ENCODE data around the gene OR4B1. TPM values are rescaled to one million over a fixed set of nuclear protein-coding genes. Genes with fewer than 3 reads are reported as not detected.

The OR4B1 gene, protein sequence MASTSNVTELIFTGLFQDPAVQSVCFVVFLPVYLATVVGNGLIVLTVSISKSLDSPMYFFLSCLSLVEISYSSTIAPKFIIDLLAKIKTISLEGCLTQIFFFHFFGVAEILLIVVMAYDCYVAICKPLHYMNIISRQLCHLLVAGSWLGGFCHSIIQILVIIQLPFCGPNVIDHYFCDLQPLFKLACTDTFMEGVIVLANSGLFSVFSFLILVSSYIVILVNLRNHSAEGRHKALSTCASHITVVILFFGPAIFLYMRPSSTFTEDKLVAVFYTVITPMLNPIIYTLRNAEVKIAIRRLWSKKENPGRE
- not detected for total RNA-seq
- polyA plus RNA-seq = not detected
- total RNA-seq = not detected

DNA sequence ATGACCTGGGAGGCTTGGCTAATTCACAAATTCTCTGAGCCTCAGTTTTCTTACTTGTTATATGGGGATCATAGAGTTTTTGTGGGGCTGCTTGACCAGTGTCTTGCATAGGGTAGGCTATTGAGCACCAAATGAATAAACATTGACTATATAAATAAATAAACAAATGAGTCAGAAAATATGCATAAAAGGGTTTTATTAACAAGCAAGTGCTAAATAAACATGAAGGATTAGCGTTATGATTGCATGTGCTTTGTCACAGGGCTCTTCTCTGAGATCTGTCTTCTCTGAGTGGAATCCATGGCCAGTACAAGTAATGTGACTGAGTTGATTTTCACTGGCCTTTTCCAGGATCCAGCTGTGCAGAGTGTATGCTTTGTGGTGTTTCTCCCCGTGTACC lies at the start of gene OR4B1:
TSS of gene OR4B1 (plus strand) at position 301 of the 400 bp plus-strand sequence. CDS start at position 301, 0 bp downstream.
- H3K36me3 ChIP-seq (ENCODE audit: control insufficient read depth in 2 of 3, insufficient read depth in 3 of 3, low read length in 3 of 3) = no peaks in the 10 kb centered on the region
- H3K27ac Mint-ChIP-seq = no peak within 1 kb of the TSS
- peaks cover 0 to 16% (median 7%) of the 10 kb centered on the region in 5 donors for H3K27me3 Mint-ChIP-seq
- H3K9me3 ChIP-seq (ENCODE audit: control insufficient read depth in 2 of 3, low read length in 3 of 3) = no peaks in the 10 kb centered on the region
- no peaks in the 10 kb centered on the region for H3K27me3 ChIP-seq (ENCODE audit: control insufficient read depth in 2 of 2, insufficient read depth in 2 of 2, low read length in 2 of 2)
- DNase-seq = no peak
- H3K4me3 Mint-ChIP-seq = no peak within 1 kb of the TSS
- CTCF ChIA-PET = no interaction called here
- intact Hi-C loops (cut with micrococcal nuclease) = no loop called here
- peaks cover 0 to 2% (median 0%) of the 10 kb centered on the region in 11 donors for H3K9me3 Mint-ChIP-seq
- H3K36me3 Mint-ChIP-seq = peaks cover 0 to 3% (median 0%) of the 10 kb centered on the region in 5 donors
- no peak for ATAC-seq
- no peak within 1 kb of the TSS for H3K27ac ChIP-seq (ENCODE audit: low read depth, low read length)
- no peaks in the 10 kb centered on the region for H3K4me1 ChIP-seq (ENCODE audit: control insufficient read depth in 2 of 2, insufficient read depth in 2 of 2, low read length in 2 of 2)
- no peak within 1 kb of the TSS for H3K4me3 ChIP-seq (ENCODE audit: low read length)
- POLR2A ChIA-PET = no interaction called here
- H3K4me1 Mint-ChIP-seq = peaks cover 0 to 3% (median 0%) of the 10 kb centered on the region in 7 donors

DNA sequence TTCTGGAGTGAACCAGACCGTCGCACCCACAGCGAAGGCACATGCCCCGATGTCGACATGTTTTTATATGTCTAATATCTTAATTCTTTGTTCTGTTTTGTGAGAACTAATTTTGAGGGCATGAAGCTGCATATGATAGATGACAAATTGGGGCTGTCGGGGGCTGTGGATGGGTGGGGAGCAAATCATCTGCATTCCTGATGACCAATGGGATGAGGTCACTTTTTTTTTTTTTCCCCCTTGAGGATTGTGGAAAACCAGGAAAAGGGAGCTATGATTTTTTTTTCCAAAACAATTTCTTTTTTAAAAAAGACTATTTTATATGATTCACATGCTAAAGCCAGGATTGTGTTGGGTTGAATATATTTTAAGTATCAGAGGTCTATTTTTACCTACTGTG lies 49.2 kb upstream of the OR4B1 start:
- intact Hi-C loops (cut with micrococcal nuclease) = no loop called here
- ChIA-PET CTCF (no interaction called here), POLR2A (no interaction called here)
- H3K27ac Mint-ChIP-seq = peak overlapping the region in 2 of 9 donors; percentile 33 to 48
- Histone ChIP-seq H3K36me3 (ENCODE audit: control insufficient read depth in 2 of 3, insufficient read depth in 3 of 3, low read length in 3 of 3) (peaks cover 0 to 57% (median 11%) of the 10 kb centered on the region in 3 experiments), H3K9me3 (ENCODE audit: control insufficient read depth in 2 of 3, low read length in 3 of 3) (no peaks in the 10 kb centered on the region), H3K4me1 (ENCODE audit: control insufficient read depth in 2 of 2, insufficient read depth in 2 of 2, low read length in 2 of 2) (peaks cover 0 to 4% of the 10 kb centered on the region in 2 donors), H3K4me3 (ENCODE audit: low read length) (no peak overlapping the region), H3K27me3 (ENCODE audit: control insufficient read depth in 2 of 2, insufficient read depth in 2 of 2, low read length in 2 of 2) (no peaks in the 10 kb centered on the region), H3K27ac (ENCODE audit: low read depth, low read length) (no peak overlapping the region)
- DNase-seq (no peak), ATAC-seq (no peak)
- peaks cover 4 to 54% (median 37%) of the 10 kb centered on the region in 5 donors for H3K36me3 Mint-ChIP-seq
- H3K27me3 Mint-ChIP-seq = no peaks in the 10 kb centered on the region
- peaks cover 0 to 2% (median 0%) of the 10 kb centered on the region in 11 donors for H3K9me3 Mint-ChIP-seq
- peaks cover 16 to 28% (median 26%) of the 10 kb centered on the region in 7 donors for H3K4me1 Mint-ChIP-seq
- no peak overlapping the region for H3K4me3 Mint-ChIP-seq

DNA sequence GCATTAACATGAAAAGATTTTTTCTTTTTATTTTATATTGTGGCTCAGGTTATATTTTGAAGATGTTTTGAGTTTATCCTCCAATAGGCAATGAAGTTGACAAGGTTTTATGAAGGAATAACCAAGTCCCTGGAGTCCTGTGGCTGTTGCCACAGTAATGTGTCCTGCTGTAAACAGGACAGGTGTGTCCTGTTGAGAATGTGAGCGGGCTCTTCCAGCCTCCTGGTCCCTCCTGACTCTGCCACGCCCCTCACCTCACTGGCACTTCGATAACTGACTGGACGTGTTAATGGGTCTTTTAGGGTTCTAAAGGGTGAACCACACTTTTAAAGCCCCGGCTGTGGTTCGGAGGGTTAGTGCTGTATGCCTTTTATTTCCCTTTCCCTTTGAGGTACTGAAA lies 47.8 kb upstream of the OR4B1 start:
- Histone ChIP-seq H3K27ac (ENCODE audit: low read depth, low read length) (no peak overlapping the region), H3K36me3 (ENCODE audit: control insufficient read depth in 2 of 3, insufficient read depth in 3 of 3, low read length in 3 of 3) (peaks cover 0 to 42% (median 6%) of the 10 kb centered on the region in 3 experiments), H3K4me3 (ENCODE audit: low read length) (no peak overlapping the region), H3K9me3 (ENCODE audit: control insufficient read depth in 2 of 3, low read length in 3 of 3) (no peaks in the 10 kb centered on the region), H3K27me3 (ENCODE audit: control insufficient read depth in 2 of 2, insufficient read depth in 2 of 2, low read length in 2 of 2) (no peaks in the 10 kb centered on the region), H3K4me1 (ENCODE audit: control insufficient read depth in 2 of 2, insufficient read depth in 2 of 2, low read length in 2 of 2) (peaks cover 0 to 4% of the 10 kb centered on the region in 2 donors)
- Mint-ChIP-seq H3K36me3 (peaks cover 3 to 41% (median 35%) of the 10 kb centered on the region in 5 donors), H3K27ac (peak overlapping the region in 4 of 9 donors; percentile 44 to 76 (median 62)), H3K4me3 (no peak overlapping the region), H3K9me3 (peaks cover 0 to 2% (median 0%) of the 10 kb centered on the region in 11 donors), H3K27me3 (no peaks in the 10 kb centered on the region), H3K4me1 (peaks cover 22 to 39% (median 30%) of the 10 kb centered on the region in 7 donors)
- CTCF ChIA-PET = no interaction called here
- intact Hi-C loops (cut with micrococcal nuclease) = no loop called here
- ATAC-seq (no peak), DNase-seq (no peak)
- POLR2A ChIA-PET = interaction anchor here (0.7 kb wide), 1 partner anchor 479 kb away, joined by 4 read pairs; no protein-coding TSS in a partner anchor

DNA sequence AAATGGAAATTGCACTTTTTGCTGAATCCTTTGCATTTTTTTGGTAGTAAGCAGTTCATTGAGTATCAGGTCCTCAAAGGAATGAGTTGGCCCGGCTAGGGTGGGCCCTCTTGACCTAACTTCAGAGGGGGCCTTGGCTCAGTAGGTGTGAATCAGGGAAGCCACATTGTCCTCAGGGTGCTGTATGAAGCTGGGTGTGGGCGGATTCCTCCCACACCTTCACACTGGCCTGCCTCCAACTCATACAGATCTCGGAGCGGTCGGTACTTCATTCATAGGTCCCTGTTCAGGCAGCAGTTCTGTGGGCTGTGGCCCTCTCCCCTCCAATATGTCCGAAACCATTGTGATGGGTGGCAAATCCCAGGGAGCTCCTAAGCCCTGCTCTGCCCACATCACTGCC lies 47.4 kb upstream of the OR4B1 start:
- Mint-ChIP-seq H3K9me3 (peaks cover 0 to 2% (median 0%) of the 10 kb centered on the region in 11 donors), H3K27ac (peak overlapping the region in 6 of 9 donors; percentile 19 to 76 (median 51)), H3K27me3 (no peaks in the 10 kb centered on the region), H3K4me1 (peaks cover 22 to 39% (median 30%) of the 10 kb centered on the region in 7 donors), H3K36me3 (peaks cover 0 to 36% (median 30%) of the 10 kb centered on the region in 5 donors), H3K4me3 (no peak overlapping the region)
- intact Hi-C loops (cut with micrococcal nuclease) = no loop called here
- ATAC-seq (no peak), DNase-seq (no peak)
- ChIA-PET POLR2A (no interaction called here), CTCF (no interaction called here)
- Histone ChIP-seq H3K4me3 (ENCODE audit: low read length) (no peak overlapping the region), H3K9me3 (ENCODE audit: control insufficient read depth in 2 of 3, low read length in 3 of 3) (no peaks in the 10 kb centered on the region), H3K27ac (ENCODE audit: low read depth, low read length) (no peak overlapping the region), H3K27me3 (ENCODE audit: control insufficient read depth in 2 of 2, insufficient read depth in 2 of 2, low read length in 2 of 2) (no peaks in the 10 kb centered on the region), H3K36me3 (ENCODE audit: control insufficient read depth in 2 of 3, insufficient read depth in 3 of 3, low read length in 3 of 3) (peaks cover 0 to 38% (median 6%) of the 10 kb centered on the region in 3 experiments), H3K4me1 (ENCODE audit: control insufficient read depth in 2 of 2, insufficient read depth in 2 of 2, low read length in 2 of 2) (peaks cover 0 to 4% of the 10 kb centered on the region in 2 donors)

DNA sequence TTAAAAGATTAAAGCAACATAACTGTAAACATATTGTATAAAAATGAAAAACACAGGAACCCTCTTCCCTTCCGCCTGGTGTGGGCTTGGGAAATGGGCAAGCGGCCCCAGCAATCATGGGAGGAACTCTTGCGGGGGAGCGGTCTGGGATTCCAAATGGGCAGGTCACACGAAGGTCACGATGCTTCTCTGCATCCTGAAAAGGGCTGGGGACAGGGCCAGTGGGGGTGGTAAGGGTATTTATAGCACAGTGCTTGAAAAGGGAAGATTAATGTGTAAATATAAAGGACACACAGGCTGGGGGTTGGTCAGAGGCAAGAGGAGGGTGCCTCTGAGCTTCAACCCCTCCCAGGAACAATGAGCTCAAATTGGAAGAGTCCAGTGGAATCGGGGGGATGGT lies 46.9 kb upstream of the OR4B1 start:
- H3K4me1 Mint-ChIP-seq = peaks cover 22 to 39% (median 30%) of the 10 kb centered on the region in 7 donors
- POLR2A ChIA-PET = interaction anchor here (0.6 kb wide), 1 partner anchor 396 kb away, joined by 4 read pairs; no protein-coding TSS in a partner anchor
- CTCF ChIA-PET = no interaction called here
- ATAC-seq = no peak
- DNase-seq = no peak
- peaks cover 0 to 34% (median 29%) of the 10 kb centered on the region in 5 donors for H3K36me3 Mint-ChIP-seq
- H3K4me3 Mint-ChIP-seq = no peak overlapping the region
- H3K4me1 ChIP-seq (ENCODE audit: control insufficient read depth in 2 of 2, insufficient read depth in 2 of 2, low read length in 2 of 2) = peaks cover 0 to 4% of the 10 kb centered on the region in 2 donors
- H3K36me3 ChIP-seq (ENCODE audit: control insufficient read depth in 2 of 3, insufficient read depth in 3 of 3, low read length in 3 of 3) = peaks cover 0 to 34% (median 6%) of the 10 kb centered on the region in 3 experiments
- peaks cover 0 to 2% (median 0%) of the 10 kb centered on the region in 11 donors for H3K9me3 Mint-ChIP-seq
- peak overlapping the region in 8 of 9 donors; percentile 44 to 83 (median 60) for H3K27ac Mint-ChIP-seq
- no peak overlapping the region for H3K4me3 ChIP-seq (ENCODE audit: low read length)
- H3K27me3 Mint-ChIP-seq = no peaks in the 10 kb centered on the region
- H3K27me3 ChIP-seq (ENCODE audit: control insufficient read depth in 2 of 2, insufficient read depth in 2 of 2, low read length in 2 of 2) = no peaks in the 10 kb centered on the region
- intact Hi-C loops (cut with micrococcal nuclease) = loop anchor here (5.0 to 10.0 kb wide), 2 partner anchors 1358 to 1825 kb away; no protein-coding TSS in a partner anchor
- H3K9me3 ChIP-seq (ENCODE audit: control insufficient read depth in 2 of 3, low read length in 3 of 3) = no peaks in the 10 kb centered on the region
- H3K27ac ChIP-seq (ENCODE audit: low read depth, low read length) = no peak overlapping the region

DNA sequence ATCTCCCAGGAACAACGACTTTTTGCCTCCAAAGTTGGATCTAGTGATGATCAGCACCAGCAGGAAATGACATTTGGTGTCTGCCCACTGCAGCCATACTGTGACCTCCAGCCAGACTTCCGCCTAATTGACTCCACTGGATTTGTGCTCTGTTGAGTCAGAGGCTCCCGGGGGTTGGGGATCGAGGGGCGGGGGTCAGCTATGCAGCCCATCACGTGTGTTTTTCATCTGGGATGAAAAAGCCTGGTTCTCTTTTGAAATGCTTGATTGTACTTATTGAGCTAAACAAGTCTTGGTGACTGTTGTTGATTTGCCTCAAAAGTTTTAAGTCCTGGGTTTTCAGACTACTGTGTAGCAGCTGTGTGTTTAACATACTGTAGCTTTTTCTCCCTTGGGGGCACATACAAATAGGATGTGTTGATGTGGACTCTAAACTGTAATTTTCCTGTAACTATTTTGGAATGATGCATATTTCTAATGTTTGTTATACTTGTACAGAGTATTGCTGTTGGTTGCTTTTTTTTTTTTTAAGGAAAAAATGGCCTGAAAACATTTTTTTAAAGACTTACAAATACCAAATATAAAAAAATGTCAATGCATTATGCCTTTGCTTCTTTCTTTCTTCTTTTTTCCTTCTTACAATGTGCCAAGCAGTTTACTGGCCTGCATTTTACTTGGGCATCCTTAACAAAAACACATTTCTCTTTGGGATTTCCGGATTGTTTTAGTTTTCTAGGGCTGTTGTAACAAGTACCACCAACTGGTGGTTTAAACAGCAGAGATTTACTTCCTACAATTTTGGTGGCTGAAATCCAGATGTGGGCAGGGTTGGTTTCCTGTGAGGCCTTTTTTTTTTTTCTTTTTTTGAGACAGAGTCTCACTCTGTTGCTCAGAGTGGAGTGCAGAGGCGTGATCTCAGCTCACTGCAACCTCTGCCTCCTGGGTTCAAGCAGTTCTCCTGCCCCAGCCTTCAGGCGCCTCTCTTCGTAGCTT lies 46.1 kb upstream of the OR4B1 start:
- Histone ChIP-seq H3K4me1 (ENCODE audit: control insufficient read depth in 2 of 2, insufficient read depth in 2 of 2, low read length in 2 of 2) (peaks cover 0 to 4% of the 10 kb centered on the region in 2 donors), H3K27ac (ENCODE audit: low read depth, low read length) (no peak overlapping the region), H3K9me3 (ENCODE audit: control insufficient read depth in 2 of 3, low read length in 3 of 3) (no peaks in the 10 kb centered on the region), H3K36me3 (ENCODE audit: control insufficient read depth in 2 of 3, insufficient read depth in 3 of 3, low read length in 3 of 3) (peaks cover 0 to 26% (median 6%) of the 10 kb centered on the region in 3 experiments), H3K27me3 (ENCODE audit: control insufficient read depth in 2 of 2, insufficient read depth in 2 of 2, low read length in 2 of 2) (no peaks in the 10 kb centered on the region), H3K4me3 (ENCODE audit: low read length) (no peak overlapping the region)
- peak overlapping the region in 7 of 9 donors; percentile 51 to 87 (median 81) for H3K27ac Mint-ChIP-seq
- H3K27me3 Mint-ChIP-seq = no peaks in the 10 kb centered on the region
- ATAC-seq (no peak), DNase-seq (peak in 3 of 9 donors; percentile 6 to 13 (median 8))
- H3K4me1 Mint-ChIP-seq = peaks cover 23 to 43% (median 34%) of the 10 kb centered on the region in 7 donors
- H3K4me3 Mint-ChIP-seq = peak overlapping the region in 2 of 10 donors; percentile 18 to 21
- intact Hi-C loops (cut with micrococcal nuclease) = loop anchor here (5.0 to 10.0 kb wide), 2 partner anchors 1357 to 1824 kb away; no protein-coding TSS in a partner anchor
- ChIA-PET CTCF (interaction anchor here (0.7 kb wide), 2 partner anchors 107 to 1783 kb away, joined by 3 read pairs; no protein-coding TSS in a partner anchor), POLR2A (interaction anchor here (0.6 kb wide), 1 partner anchor 397 kb away, joined by 4 read pairs; no protein-coding TSS in a partner anchor)
- H3K36me3 Mint-ChIP-seq = peaks cover 0 to 27% (median 22%) of the 10 kb centered on the region in 5 donors
- H3K9me3 Mint-ChIP-seq = peaks cover 0 to 2% (median 0%) of the 10 kb centered on the region in 11 donors
